K562 (cell line): Measurements from ENCODE around the gene PRMT7. TPM values are rescaled to one million over a fixed set of nuclear protein-coding genes. Genes with fewer than 3 reads are reported as not detected.
A peak's percentile ranks its signal among the peaks of the same experiment; 100 is the strongest.

Experiments used
- ARID1B ChIP-seq: fragments of 450-650 bp; IDR thresholded peaks from 2 replicates; pipeline ENCODE4 v1.6.1; 2016; ENCODE audit warnings: antibody characterized with exemption, mild to moderate bottlenecking, inconsistent platforms
- NR2C2 ChIP-seq, 2 experiments: fragments of 200-800 bp in 1 of 2; sonication (Bioruptor generic) in 1 of 2; sonication (generic) in 1 of 2; formaldehyde crosslinking in 1 of 2; IDR thresholded peaks; 2 replicates each; pipeline versions ENCODE4 v1.6.1 to v1.8.0; 2016 to 2022; ENCODE audit warnings: mild to moderate bottlenecking in 1 of 2, missing compliant biosample characterization in 1 of 2, missing genetic modification characterization in 1 of 2, missing genetic modification reagents in 1 of 2
- POLR2B ChIP-seq: fragments of 450-650 bp; IDR thresholded peaks from 2 replicates; pipeline ENCODE4 v1.6.1; 2018; ENCODE audit warnings: low read depth; ENCODE audit not compliant: partially characterized antibody
- TOE1 ChIP-seq, 2 experiments: fragments of 450-650 bp in 1 of 2; sonication (generic) in 1 of 2; formaldehyde crosslinking in 1 of 2; IDR thresholded peaks; 2 replicates each; pipeline versions ENCODE4 v1.7.1 to v1.8.0; 2016 to 2022; ENCODE audit warnings: borderline replicate concordance in 2 of 2, mild to moderate bottlenecking in 2 of 2, antibody characterized with exemption in 1 of 2, inconsistent platforms in 1 of 2, low read depth in 1 of 2, missing genetic modification reagents in 1 of 2, moderate library complexity in 1 of 2
- ZNF197 ChIP-seq: fragments of 200-800 bp; sonication (Bioruptor generic); IDR thresholded peaks from 2 replicates; pipeline ENCODE4 v1.6.1; 2016; ENCODE audit warnings: low read depth, missing genetic modification characterization, missing compliant biosample characterization
- polyA plus RNA-seq, 8 experiments: library from polyadenylated mRNA; depleted of rRNA in 4 of 8; stranded (reverse) in 5 of 8; unstranded in 3 of 8; fragments of >200 nt; fragmentation: Nextera tagmentation in 2 of 8; fragmentation: Illumina TruSeq in 1 of 8; extraction: Ambion mirVana in 2 of 8; extraction: Trizol in 1 of 8; gene quantifications; 2 replicates each; pipeline versions ENCODE4 v1.2.1 to v1.2.3, GENCODE V29; 2011 to 2014; ENCODE audit warnings: inconsistent platforms in 1 of 8, missing spikeins in 1 of 8
- total RNA-seq, 7 experiments: library from RNA; depleted of rRNA in 6 of 7; stranded (reverse); fragments of >200 nt in 6 of 7; fragmentation: Illumina TruSeq in 2 of 7; extraction: Trizol in 2 of 7; gene quantifications; 2 replicates each; pipeline versions ENCODE4 v1.2.1 to v1.2.3, GENCODE V29; 2011 to 2021; ENCODE audit warnings: low replicate concordance in 1 of 7
- TF ChIP-seq, protein P1 (sequence below): fragments of 250-450 bp; sonication (Bioruptor Pico); IDR thresholded peaks from 2 replicates; pipeline ENCODE4 v1.5.0; 2020; ENCODE audit warnings: mild to moderate bottlenecking, borderline replicate concordance
- TF ChIP-seq, protein P2 (sequence below): fragments of 450-650 bp; formaldehyde crosslinking; IDR thresholded peaks from 2 replicates; pipeline ENCODE4 v1.4.0; 2020; ENCODE audit warnings: mild to moderate bottlenecking, moderate library complexity
- TF ChIP-seq, protein P3 (sequence below): fragments of 450-650 bp; conservative IDR thresholded peaks from 2 replicates; pipeline ENCODE4 v1.6.1; 2016; ENCODE audit warnings: missing genetic modification characterization, low read depth, mild to moderate bottlenecking, control low read depth, missing compliant biosample characterization
- TF ChIP-seq, protein P4 (sequence below): sonication (generic); formaldehyde crosslinking; IDR thresholded peaks from 2 replicates; pipeline ENCODE4 v1.8.1; 2023; ENCODE audit warnings: mild to moderate bottlenecking, missing genetic modification reagents
- TF ChIP-seq, protein P5 (sequence below), 2 experiments: fragments of 150-350 bp in 1 of 2; IDR thresholded peaks; 2 replicates each; pipeline ENCODE4 v1.6.1; 2012 to 2016; ENCODE audit warnings: low read depth in 2 of 2, low read length in 2 of 2, mild to moderate bottlenecking in 1 of 2, moderate library complexity in 1 of 2

The PRMT7 gene
- total and polyA plus RNA-seq, 9 of the 15 experiments (the other 6 are each of a cell fraction or from before 2014, with no cell fraction given): 6.4 to 88.8 (median 73.1) TPM

DNA sequence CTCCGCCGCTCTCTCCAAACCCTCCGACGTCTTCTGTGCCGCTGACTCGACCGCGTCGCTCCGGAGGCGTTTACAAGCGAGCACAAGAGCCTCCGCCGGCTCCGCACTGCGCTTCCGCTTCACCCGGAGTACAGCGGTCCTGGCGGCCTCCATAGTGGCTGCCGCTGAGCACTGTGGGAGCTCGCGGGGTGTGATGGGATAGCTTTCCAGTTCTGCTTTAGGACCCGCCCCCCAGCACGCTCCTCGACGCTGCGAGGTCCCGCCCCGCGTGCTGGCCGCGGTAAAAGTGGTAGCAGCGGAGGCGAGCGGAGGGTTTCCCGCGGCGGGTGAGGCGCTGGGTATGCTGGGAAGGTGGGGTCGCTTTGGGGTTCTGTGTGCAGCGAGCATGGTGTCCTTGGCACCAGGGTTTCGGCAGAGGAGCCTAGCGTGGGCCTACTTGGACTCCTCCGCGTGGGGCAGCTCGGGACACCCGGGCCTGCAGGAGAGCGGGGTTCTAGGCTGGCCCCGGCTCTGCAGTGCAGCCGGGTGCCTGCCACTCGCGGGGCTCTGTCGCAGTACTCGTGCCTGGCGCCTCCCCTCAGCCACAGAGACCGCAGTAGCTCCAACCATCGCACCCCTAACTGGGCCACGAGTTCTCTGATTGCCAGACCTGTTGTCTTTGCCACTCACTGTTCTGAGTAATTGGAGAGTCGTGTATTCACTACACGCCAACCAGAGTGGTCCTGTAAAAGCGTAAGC, at the start of gene PRMT7, which contains the start of gene SLC7A6OS (continued):
- TF ChIP-seq, protein P1, sequence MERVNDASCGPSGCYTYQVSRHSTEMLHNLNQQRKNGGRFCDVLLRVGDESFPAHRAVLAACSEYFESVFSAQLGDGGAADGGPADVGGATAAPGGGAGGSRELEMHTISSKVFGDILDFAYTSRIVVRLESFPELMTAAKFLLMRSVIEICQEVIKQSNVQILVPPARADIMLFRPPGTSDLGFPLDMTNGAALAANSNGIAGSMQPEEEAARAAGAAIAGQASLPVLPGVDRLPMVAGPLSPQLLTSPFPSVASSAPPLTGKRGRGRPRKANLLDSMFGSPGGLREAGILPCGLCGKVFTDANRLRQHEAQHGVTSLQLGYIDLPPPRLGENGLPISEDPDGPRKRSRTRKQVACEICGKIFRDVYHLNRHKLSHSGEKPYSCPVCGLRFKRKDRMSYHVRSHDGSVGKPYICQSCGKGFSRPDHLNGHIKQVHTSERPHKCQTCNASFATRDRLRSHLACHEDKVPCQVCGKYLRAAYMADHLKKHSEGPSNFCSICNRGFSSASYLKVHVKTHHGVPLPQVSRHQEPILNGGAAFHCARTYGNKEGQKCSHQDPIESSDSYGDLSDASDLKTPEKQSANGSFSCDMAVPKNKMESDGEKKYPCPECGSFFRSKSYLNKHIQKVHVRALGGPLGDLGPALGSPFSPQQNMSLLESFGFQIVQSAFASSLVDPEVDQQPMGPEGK (CRISPR knock-in tag): no peak
- TF ChIP-seq ARID1B (no peak), ZNF197 (CRISPR knock-in tag) (peak; percentile 56; the same call in 1 of the 2 replicates), POLR2B (peak; percentile 93), NR2C2 (CRISPR knock-in tag; IDR thresholded peaks at IDR 0.05) (0 out of 2 replicates have a peak, but pooled peaks have one; percentile 46), NR2C2 (tag; IDR thresholded peaks at IDR 0.05) (peak; percentile 59), TOE1 (IDR thresholded peaks at IDR 0.05; ENCODE audit: borderline replicate concordance) (peak; percentile 38; the same call in 1 of the 2 replicates), TOE1 (CRISPR knock-in tag; IDR thresholded peaks at IDR 0.05; ENCODE audit: borderline replicate concordance, low read depth) (peak; percentile 72; the same call in 1 of the 2 replicates)
- TF ChIP-seq, protein P2, sequence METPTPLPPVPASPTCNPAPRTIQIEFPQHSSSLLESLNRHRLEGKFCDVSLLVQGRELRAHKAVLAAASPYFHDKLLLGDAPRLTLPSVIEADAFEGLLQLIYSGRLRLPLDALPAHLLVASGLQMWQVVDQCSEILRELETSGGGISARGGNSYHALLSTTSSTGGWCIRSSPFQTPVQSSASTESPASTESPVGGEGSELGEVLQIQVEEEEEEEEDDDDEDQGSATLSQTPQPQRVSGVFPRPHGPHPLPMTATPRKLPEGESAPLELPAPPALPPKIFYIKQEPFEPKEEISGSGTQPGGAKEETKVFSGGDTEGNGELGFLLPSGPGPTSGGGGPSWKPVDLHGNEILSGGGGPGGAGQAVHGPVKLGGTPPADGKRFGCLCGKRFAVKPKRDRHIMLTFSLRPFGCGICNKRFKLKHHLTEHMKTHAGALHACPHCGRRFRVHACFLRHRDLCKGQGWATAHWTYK (CRISPR knock-in tag): no peak; the same call in 1 of the 2 replicates
- TF ChIP-seq, protein P3, sequence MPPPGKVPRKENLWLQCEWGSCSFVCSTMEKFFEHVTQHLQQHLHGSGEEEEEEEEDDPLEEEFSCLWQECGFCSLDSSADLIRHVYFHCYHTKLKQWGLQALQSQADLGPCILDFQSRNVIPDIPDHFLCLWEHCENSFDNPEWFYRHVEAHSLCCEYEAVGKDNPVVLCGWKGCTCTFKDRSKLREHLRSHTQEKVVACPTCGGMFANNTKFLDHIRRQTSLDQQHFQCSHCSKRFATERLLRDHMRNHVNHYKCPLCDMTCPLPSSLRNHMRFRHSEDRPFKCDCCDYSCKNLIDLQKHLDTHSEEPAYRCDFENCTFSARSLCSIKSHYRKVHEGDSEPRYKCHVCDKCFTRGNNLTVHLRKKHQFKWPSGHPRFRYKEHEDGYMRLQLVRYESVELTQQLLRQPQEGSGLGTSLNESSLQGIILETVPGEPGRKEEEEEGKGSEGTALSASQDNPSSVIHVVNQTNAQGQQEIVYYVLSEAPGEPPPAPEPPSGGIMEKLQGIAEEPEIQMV (tag): no peak
- TF ChIP-seq, protein P4, sequence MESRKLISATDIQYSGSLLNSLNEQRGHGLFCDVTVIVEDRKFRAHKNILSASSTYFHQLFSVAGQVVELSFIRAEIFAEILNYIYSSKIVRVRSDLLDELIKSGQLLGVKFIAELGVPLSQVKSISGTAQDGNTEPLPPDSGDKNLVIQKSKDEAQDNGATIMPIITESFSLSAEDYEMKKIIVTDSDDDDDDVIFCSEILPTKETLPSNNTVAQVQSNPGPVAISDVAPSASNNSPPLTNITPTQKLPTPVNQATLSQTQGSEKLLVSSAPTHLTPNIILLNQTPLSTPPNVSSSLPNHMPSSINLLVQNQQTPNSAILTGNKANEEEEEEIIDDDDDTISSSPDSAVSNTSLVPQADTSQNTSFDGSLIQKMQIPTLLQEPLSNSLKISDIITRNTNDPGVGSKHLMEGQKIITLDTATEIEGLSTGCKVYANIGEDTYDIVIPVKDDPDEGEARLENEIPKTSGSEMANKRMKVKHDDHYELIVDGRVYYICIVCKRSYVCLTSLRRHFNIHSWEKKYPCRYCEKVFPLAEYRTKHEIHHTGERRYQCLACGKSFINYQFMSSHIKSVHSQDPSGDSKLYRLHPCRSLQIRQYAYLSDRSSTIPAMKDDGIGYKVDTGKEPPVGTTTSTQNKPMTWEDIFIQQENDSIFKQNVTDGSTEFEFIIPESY (CRISPR knock-in tag): no peak; the same call in 1 of the 2 replicates
- TF ChIP-seq, protein P5, sequence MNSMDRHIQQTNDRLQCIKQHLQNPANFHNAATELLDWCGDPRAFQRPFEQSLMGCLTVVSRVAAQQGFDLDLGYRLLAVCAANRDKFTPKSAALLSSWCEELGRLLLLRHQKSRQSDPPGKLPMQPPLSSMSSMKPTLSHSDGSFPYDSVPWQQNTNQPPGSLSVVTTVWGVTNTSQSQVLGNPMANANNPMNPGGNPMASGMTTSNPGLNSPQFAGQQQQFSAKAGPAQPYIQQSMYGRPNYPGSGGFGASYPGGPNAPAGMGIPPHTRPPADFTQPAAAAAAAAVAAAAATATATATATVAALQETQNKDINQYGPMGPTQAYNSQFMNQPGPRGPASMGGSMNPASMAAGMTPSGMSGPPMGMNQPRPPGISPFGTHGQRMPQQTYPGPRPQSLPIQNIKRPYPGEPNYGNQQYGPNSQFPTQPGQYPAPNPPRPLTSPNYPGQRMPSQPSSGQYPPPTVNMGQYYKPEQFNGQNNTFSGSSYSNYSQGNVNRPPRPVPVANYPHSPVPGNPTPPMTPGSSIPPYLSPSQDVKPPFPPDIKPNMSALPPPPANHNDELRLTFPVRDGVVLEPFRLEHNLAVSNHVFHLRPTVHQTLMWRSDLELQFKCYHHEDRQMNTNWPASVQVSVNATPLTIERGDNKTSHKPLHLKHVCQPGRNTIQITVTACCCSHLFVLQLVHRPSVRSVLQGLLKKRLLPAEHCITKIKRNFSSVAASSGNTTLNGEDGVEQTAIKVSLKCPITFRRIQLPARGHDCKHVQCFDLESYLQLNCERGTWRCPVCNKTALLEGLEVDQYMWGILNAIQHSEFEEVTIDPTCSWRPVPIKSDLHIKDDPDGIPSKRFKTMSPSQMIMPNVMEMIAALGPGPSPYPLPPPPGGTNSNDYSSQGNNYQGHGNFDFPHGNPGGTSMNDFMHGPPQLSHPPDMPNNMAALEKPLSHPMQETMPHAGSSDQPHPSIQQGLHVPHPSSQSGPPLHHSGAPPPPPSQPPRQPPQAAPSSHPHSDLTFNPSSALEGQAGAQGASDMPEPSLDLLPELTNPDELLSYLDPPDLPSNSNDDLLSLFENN (IDR thresholded peaks at IDR 0.05; ENCODE audit: low read depth in 2 of 2, low read length in 2 of 2): peak in 1 of 2 experiments; percentile 64; a peak in 1 of 4 replicates
